ENCODE data around the gene SH3GL2.

The SH3GL2 gene

DNA sequence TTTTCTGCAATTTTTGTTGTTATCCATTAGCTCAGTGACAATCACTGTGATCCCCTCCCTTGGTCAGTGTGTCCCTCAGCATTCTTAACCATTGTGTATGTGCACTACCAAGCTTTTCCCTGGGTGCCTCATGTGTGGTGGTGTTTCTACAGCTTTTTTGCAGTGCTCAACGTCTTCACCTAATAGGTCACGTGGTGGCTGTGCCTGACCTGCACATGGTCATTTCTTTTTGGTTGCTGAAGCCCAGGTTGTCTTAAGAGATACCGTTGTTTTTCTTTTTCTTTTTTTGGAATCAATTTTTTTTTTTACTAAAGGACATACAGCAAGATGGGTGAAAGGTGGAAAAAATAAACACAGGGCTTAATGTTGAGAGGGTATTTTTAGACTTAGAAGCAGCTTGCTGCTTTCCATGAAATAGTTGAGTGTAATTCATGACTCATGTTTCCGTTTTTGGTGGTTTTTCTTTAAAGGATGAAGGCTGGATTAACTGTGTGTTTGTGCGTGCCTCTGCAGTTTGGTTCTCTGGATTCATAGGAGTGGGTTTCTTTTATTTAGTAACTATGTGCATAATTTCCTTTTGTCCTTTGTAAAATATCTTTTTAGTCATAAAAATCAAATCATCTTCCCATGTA, 22.2 kb downstream of the SH3GL2 start:
- CTCF ChIA-PET, result interaction anchor here (0.6 kb wide), 1 partner anchor 314 kb away, joined by 4 read pairs; no protein-coding TSS in a partner anchor
- TF ChIP-seq, protein P1, sequence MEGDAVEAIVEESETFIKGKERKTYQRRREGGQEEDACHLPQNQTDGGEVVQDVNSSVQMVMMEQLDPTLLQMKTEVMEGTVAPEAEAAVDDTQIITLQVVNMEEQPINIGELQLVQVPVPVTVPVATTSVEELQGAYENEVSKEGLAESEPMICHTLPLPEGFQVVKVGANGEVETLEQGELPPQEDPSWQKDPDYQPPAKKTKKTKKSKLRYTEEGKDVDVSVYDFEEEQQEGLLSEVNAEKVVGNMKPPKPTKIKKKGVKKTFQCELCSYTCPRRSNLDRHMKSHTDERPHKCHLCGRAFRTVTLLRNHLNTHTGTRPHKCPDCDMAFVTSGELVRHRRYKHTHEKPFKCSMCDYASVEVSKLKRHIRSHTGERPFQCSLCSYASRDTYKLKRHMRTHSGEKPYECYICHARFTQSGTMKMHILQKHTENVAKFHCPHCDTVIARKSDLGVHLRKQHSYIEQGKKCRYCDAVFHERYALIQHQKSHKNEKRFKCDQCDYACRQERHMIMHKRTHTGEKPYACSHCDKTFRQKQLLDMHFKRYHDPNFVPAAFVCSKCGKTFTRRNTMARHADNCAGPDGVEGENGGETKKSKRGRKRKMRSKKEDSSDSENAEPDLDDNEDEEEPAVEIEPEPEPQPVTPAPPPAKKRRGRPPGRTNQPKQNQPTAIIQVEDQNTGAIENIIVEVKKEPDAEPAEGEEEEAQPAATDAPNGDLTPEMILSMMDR (conservative IDR thresholded peaks at IDR 0.05; ENCODE audit: low read depth), result no peak
- H3K27ac ChIP-seq, result no peak overlapping the region
- no peak for DNase-seq (ENCODE audit: low spot score)
- POLR2A ChIA-PET (ENCODE audit: low non-redundant PET), result no interaction called here

DNA sequence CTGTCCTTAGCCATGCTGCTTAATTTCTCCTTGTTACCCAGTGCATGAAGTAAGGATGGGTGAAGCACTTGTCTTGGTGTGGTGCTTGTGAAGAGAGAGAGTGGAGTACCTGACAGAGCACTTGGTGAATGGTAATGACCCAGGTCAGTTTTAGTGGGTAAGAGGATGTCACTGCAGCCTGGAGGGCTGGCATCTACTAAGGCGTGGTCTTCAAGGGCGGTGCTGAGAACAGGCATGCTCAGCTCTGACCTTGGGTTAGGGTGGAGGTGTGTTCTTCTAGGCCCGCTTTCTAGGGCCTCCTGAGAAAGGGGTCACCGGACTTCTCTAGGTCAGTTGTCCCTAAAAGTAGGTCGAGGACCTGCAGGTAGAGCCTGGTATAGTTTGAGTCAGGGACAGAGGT, 25.7 kb downstream of the SH3GL2 start:
- H3K27ac ChIP-seq, result no peak overlapping the region
- DNase-seq (ENCODE audit: low spot score), result no peak
- TF ChIP-seq, protein P1 (conservative IDR thresholded peaks at IDR 0.05; ENCODE audit: low read depth), result no peak
- ChIA-PET POLR2A (ENCODE audit: low non-redundant PET) (no interaction called here), CTCF (no interaction called here)

DNA sequence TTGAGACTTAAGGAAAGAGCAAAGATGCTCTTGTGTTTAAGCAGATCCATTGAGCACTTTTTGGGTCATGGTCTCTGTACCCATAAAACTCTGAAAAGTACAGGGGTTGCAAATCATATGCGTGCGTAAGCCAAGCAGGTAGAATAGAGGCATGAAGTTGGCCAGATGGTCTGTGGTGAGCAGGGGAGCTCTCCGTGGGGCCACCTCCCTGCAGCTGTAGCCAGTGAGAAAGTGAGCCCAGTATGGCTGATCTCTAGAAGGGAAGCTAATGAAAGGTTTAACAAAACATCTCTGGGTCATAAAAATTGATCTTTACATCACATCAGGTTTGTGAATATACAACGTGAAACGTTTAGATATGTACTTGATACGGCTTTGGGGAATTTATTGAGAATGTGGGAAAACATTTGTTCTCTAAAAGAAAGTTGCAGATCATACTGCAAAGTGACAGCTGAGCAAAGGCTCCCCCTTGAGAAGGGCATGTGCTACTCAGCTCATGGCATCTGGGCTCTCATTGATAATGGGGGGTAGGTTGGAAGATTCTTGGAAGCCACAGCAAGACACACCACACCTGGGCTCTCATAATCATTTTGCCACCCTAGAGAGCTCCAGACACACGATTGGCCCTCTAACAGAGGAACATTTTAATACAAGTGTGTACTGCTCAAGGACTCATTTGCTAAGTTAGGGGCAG, 30.6 kb downstream of the SH3GL2 start:
- CTCF ChIA-PET, result interaction anchor here (0.7 kb wide), 2 partner anchors 180 to 1782 kb away, joined by 3 to 5 read pairs; no protein-coding TSS in a partner anchor
- POLR2A ChIA-PET (ENCODE audit: low non-redundant PET), result no interaction called here
- DNase-seq (ENCODE audit: low spot score), result no peak
- no peak overlapping the region for H3K27ac ChIP-seq
- TF ChIP-seq, protein P1 (conservative IDR thresholded peaks at IDR 0.05; ENCODE audit: low read depth), result no peak

DNA sequence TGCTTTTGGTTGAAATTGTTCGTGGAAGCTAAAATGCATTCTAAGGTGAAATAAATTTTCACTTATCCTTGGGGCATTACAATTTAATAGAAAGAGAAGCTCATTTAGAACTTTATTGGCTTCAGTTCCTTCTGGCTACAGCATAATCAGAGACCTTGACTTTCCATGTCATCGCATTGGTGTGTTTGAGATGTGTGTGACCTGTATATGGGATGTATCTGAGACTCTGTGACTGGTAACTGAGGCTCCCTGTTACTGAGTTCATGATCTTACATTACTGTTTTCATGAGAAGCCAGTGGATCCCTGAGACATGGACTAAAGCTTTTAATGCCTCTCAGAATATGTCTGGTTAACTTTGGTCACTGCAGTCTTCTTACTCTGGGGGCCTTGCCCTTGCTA, 32.5 kb downstream of the SH3GL2 start:
- CTCF ChIA-PET, result no interaction called here
- H3K27ac ChIP-seq, result no peak overlapping the region
- no peak for DNase-seq (ENCODE audit: low spot score)
- TF ChIP-seq, protein P1 (conservative IDR thresholded peaks at IDR 0.05; ENCODE audit: low read depth), result no peak
- POLR2A ChIA-PET (ENCODE audit: low non-redundant PET), result no interaction called here

DNA sequence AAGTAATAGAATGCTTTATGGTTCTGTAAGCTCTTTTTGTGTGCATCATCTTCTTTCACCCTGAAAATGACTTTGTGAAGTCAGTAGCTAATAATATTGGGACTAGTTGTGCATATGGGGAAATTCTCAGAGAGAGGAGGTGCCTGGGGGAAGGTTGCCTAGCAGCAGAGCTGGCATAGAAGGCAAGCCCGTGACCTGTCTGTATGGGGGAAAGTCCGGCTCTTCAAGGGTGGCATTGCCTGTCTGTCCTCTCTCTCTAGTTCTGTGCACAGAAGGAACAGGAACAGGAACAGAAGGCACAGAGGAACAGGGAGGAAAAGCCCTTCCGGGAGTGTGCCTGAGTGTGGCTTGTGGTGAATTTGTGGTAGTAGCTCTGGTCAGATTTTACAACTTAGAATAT, 33.1 kb downstream of the SH3GL2 start:
- DNase-seq (ENCODE audit: low spot score), result no peak
- CTCF ChIA-PET, result no interaction called here
- POLR2A ChIA-PET (ENCODE audit: low non-redundant PET), result no interaction called here
- no peak overlapping the region for H3K27ac ChIP-seq
- TF ChIP-seq, protein P1 (conservative IDR thresholded peaks at IDR 0.05; ENCODE audit: low read depth), result no peak

DNA sequence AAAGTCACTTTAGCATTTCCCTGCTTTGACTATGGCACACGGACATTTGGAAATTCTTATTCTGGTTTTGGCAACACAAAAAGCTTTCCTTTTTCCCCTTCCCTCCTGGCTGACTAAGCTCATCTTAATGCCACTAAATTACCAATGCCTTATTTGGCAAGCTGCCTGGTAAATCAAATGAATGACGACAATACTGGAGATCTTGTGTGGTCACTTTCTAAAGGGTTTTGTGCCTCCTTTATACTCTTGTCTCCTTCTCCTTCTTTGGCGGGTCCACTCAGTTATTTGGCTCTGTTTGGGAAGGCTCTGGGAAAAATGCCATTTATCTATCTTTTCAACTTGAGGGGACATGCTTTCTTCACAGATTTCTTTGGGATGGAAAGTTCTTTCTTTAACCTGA, 34.9 kb downstream of the SH3GL2 start:
- ChIA-PET POLR2A (ENCODE audit: low non-redundant PET) (no interaction called here), CTCF (no interaction called here)
- H3K27ac ChIP-seq, result no peak overlapping the region
- TF ChIP-seq, protein P1 (conservative IDR thresholded peaks at IDR 0.05; ENCODE audit: low read depth), result no peak
- peak; percentile 7 for DNase-seq (ENCODE audit: low spot score)
